GM19438 (cell line): ENCODE results near the gene MAST1.
"Not testable (repeated sequence)": the region's sequence is repeated elsewhere in the genome, so short reads cannot be mapped to it uniquely, and the experiment has no call there.

Experiments
- ATAC-seq: cut with Tn5 transposase; IDR thresholded peaks from one replicate; pipeline ENCODE4 v1.9.1; 2021; ENCODE audit warnings: low read depth; ENCODE audit not compliant: unreplicated experiment

The MAST1 gene

DNA sequence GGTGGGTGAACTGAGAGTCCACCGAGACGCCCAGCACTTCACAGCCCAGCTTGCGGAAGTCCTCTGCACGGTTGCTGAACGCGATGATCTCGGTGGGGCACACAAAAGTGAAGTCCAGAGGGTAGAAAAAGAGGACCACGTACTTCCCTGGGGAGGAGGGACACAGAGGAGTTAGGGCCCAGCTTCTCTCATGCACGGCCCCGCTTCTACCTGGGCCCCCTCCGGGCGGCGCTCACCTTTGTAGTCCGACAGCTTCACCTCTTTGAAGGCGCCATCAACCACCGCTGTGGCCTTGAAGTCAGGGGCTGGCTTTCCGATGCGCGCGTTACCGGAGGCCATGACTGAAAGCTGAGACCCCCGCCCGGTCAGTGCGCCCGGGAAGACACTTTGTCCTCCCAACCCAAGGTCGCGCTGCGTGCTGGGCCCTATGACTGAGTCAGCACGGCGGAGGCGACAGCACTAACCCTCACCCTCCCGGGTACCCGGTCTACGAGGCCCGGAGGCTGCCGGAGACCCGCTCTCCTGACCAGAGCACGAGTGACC lies 37.3 kb upstream of the MAST1 start:
- no peak for ATAC-seq

GRCh38 chr19:12801466-12802266 lies 36.6 kb upstream of the MAST1 start, which contains the start of the genes PRDX2 and THSD8:
Gene PRDX2 (minus strand): TSS chr19:12801800. CDS start chr19:12801261, 539 bp downstream.
Gene THSD8 (plus strand): TSS chr19:12802069. CDS start chr19:12802072, 3 bp downstream.
- no peak for ATAC-seq

- ATAC-seq = no peak
These were observed 35.8 kb upstream of the MAST1 start for GRCh38 chr19:12802267-12803106.

- no peak for ATAC-seq
These were observed 34.3 kb upstream of the MAST1 start for GRCh38 chr19:12804051-12804450.

- ATAC-seq = peak; percentile 60
These were observed 31.9 kb upstream of the MAST1 start, which contains the start of gene RNASEH2A for GRCh38 chr19:12806242-12807081. Gene RNASEH2A (plus strand): TSS chr19:12806584. CDS start chr19:12806674, 90 bp downstream.

DNA sequence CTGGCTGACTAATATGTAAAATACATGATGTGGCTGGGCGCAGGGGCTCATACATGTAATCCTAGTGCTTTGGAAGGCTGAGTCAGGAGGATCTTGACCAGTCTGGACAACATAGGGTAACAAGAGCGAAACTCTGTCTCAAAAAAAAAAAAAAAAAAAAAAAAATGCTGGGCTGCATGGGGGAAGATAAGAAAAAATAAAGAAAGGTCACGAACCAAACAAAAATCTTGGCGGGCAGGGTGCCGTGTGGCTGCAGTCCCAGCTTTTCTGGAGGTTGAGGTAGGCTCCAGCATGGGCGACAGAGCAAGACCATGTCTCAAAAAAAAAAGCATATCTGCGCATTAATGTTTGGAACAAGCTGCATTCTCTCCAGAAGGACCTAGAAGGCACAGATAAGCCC lies 23.2 kb upstream of the MAST1 start:
- ATAC-seq = no peak

- ATAC-seq = not testable (repeated sequence)
These were observed 21.1 kb upstream of the MAST1 start for GRCh38 chr19:12817188-12817587.

DNA sequence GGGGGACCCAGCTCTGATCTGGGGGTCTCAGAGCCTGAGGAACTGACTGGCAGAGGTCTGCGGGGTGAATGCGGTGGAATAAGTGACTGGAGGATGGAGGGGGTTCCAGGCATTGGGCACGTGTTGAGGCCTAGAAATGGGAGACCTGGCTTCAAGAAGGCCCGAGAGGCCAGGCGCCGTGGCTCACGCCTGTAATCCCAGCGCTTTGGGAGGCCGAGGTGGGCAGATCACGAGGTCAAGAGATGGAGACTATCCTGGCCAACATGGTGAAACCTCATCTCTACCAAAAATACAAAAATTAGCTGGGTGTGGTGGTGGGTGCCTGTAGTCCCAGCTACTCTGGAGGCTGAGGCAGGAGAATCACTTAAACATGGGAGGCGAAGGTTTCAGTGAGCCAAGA lies 20.5 kb upstream of the MAST1 start:
- ATAC-seq = not testable (repeated sequence)

GRCh38 chr19:12821761-12822160 lies 16.6 kb upstream of the MAST1 start:
- ATAC-seq = no peak

- ATAC-seq = no peak
These were observed 12.8 kb upstream of the MAST1 start for GRCh38 chr19:12825254-12826131.

DNA sequence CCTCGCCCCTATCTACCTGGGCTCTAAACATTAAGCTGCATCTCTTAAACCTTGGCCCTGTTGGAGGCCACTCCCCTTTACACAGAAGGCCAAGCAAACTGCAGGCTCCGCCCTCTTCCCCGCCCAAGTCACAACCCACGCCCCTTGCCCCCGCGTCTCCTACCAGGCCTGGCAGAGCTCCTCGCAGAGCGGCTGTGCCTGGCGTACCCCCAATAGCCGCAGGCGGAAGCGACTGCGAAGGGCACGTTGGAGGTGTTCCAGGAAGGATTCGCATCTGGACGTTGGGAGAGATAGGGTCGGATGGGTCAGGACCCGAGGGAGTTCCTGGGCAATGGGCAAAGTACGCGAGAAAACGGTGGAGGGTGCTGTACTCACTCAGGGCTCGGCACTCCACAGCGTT lies 9.8 kb upstream of the MAST1 start:
- ATAC-seq = no peak

DNA sequence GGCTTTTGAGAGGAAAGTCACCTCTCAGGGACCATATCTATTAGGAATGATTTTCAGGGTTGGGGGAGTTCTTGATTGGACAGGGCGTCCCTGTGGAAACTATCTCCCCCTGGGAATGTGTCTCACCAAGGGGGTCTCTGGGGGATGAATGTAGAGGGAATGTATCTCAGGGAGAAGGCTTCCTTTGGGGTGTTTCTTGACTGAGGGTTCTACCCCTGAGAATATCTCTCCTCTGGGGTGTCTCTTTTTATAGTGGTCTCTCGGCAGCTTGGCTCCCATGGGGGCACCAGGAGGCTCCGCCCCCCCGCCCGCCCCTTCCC lies 4.9 kb upstream of the MAST1 start:
- ATAC-seq = no peak

DNA sequence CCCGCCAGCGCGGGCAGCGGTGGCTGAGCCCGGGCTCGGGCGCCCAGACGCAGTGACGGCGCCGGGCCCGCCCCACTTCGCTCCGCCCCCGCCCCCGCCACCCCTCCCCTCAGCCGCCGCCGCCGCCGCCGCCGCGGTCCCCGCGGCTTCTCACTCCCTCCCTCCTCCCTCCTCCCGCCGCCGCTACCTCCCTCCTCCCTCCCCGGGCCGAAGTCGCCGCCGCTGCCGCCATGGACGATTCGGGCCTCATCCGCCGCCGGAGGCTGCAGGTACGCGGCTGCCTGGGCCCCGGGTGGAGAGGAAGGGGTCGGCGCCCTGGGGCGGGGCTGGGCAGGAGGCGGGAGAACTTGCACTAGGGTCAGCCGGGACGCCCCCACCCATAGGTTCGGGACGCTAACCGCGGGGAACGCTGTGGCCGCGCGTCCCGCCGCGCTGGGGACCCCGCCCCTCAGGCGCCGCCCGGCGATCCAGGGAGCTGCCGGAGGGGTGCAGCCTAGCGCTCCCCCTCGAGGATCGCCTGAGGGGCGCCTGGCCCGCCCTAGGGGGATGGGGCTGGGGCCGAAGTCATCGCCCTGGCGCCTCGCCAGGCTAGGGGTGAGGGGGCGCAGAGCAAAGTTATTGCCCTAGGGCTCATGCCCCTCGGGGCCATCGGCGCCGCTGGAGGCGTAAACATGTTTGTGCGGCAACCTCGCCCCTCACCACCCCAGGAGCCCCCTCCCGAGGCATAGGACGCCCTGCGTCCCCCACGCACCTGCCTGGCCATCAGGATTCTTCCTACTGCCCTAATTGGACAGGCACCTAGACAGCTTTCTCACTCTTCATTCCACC lies 4.4 kb upstream of the MAST1 start:
- no peak for ATAC-seq

- ATAC-seq = no peak
These were observed 3.8 kb upstream of the MAST1 start, which contains the start of gene RTBDN for GRCh38 chr19:12834566-12834943. Gene RTBDN (minus strand): TSS chr19:12834579. CDS start chr19:12829979, 4,600 bp downstream.

DNA sequence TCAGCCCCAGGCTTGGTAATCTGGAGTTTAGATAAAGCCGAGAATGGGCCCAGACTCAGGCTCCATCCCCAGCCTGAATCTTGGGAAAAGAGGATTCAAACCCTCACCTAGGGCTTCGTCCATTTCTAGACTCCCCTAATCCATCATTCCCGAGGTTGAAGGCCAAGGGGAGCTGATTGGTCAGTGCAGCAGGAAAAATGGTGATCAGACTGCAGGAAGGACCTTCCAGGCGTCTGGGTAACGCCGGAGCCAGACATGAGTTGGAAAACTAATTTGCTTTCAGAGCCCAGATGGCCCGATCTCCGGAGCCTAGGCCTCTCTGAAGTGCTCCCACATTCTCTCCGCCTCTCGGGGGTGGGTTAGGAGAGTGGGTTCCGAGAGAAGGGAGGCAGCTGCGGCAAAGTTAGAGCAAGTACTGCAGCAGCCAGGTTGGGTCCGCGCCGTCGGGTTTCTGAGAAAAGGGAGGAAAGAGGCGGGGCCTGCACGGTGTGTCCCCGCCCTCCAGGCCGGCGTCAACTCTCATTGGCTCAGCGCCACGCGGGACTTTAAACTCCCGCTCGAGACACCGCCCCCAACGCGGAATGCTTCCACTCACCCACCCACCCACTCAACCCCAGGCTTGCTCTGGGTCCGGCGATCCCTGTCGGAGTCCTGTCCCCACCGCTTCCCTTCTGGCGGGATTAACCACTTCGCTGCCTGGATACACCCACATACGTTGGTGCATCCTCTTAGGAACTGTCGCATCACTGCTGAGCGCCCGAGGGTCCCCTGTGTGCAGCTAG lies 3.1 kb upstream of the MAST1 start:
- ATAC-seq = no peak

DNA sequence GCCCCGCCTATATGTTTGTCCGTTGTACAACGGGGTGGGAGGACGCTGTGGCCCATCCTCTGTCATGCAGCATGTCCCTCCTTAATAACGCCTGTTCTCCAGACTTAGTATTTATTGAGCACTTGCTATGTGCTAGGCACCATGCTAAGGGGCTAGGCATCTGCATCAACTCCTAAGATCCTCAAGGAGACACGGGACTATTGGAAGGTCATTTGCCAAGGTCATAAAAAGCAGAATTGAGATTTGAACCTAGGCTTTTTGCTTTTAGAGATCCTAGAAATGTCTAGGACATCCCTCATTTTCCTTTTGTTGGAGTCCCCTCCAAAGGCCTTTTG lies 1.8 kb upstream of the MAST1 start:
- no peak for ATAC-seq

- no peak for ATAC-seq
These were observed 1.1 kb upstream of the MAST1 start for GRCh38 chr19:12837225-12837624.
